ENCODE results near the gene NDUFV2.

The NDUFV2 gene

DNA sequence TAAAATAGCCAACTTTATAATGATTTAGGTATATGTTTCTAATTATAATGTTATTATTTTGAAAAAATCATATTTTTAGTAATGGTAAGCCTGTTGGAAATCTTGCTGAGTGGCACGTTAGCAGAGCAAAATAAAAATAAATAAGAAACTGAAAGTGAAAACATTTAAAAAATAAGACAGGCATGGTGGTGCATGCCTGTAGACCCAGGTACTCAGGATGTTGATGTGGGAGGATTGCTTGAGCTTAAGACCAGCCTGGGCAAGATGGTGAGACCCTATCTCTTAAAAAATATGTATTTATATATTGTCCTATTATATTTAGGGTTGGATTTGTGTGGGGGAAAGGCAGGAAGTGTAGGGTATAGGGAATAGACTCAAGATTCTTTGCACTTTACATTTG is 18.3 kb downstream of the NDUFV2 start:
- no peak for DNase-seq (ENCODE audit: low spot score)

DNA sequence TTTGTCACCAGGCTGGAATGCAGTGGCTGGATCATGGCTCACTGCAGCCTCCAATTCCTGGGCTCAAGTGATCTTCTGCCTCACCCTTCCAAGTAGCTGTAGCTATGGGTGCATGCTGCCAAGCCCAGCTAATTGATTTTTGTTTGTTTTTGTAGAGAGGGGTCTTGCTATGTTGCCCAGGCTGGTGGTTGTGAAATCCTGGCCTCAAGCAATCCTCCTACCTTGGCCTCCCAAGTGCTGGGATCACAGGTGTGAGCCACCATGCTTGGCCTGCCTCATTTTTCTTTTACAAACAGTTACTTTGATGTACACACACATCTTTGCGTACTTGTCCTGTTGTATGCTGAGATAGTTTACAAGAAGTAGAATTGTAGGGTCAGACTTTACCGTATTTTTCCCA is 21.0 kb downstream of the NDUFV2 start:
- DNase-seq (ENCODE audit: low spot score) = no peak

DNA sequence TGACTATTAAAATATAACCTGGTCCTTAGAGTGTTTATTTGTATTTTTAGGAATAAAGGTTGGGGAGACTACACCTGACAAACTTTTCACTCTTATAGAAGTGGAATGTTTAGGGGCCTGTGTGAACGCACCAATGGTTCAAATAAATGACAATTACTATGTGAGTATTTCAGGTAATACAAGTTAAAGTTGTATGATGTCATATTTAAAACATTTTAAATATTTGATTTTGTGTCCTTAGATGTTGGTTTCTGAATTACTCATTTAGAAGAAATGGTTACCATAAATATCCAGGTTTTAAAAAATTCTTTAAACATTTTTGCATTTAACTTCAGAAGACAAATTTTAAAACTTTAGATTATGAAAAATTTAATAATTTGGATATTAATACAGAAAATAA is 22.3 kb downstream of the NDUFV2 start:
- peak; percentile 25 for DNase-seq (ENCODE audit: low spot score)

DNA sequence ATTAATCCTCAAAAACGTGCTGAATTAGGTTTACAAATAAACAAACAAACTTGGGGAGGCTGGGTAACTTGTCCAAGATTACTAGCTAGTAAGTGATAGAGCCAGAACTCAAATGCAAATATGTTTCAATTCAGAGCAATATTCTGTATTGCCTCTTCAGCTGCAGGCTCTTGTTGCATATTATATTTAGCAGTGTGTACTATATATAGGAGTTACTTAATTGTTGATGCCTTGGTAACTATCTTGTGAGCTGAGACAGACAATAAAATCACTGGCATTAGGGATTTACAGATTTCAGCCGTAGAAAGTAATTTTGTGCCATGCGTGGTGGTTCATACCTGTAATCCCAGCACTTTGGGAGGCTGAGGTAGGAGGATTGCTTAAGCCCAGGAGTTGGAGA is 23.8 kb downstream of the NDUFV2 start:
- no peak for DNase-seq (ENCODE audit: low spot score)

DNA sequence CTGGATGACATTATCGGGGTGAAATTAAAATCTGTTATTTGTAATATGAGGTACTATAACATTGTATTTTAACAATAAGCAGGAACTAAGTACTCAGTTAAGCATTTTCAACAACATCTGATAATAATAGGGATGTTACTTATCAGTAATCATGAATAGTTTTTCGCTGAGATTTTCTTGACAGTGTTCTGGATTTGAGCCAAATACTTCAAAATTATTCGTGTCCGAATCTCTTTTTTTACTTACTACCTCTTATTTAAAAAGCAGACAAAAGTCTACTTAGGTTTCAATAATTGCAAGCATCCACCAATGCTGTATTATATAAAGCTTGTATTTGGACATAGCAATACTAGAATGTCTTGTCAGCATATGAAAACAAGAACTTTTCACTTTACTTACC is 27.7 kb downstream of the NDUFV2 start:
- DNase-seq (ENCODE audit: low spot score) = no peak

DNA sequence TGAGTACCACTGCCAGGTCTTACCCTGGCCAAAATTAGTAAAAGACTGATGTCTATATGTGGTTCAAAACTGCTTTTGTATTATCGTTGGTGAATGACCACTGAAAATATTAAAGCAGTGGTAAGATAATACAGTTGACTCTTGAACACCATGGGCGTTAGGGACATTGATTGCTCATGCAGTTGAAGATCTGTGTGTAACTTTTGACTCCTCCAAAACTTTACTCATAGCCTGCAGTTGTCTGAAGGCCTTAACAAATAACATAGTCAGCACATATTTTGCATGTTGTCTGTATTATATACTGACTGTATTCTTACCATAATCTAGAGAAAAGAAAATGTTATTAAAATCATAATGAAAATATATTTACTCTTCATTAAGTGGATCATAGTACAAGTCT is 28.3 kb downstream of the NDUFV2 start:
- DNase-seq (ENCODE audit: low spot score) = no peak

DNA sequence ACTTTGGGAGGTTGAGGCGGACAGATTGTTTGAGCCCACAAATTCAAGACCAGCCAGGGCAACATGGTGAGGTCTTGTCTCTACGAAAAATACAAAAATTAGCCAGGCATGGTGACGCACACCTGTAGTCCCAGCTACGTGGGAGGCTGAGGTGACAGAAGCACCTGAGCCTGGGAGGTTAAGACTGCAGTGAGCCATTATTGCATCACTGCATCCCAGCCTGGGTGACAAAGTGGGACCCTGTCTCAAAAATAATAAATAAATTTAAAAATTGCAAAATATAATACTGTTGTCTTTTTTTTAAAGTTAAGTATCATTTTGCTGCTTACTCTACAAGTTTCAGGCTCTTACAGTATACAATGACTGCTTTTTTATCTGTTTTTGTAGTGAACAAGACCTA is 30.1 kb downstream of the NDUFV2 start:
- DNase-seq (ENCODE audit: low spot score) = no peak

DNA sequence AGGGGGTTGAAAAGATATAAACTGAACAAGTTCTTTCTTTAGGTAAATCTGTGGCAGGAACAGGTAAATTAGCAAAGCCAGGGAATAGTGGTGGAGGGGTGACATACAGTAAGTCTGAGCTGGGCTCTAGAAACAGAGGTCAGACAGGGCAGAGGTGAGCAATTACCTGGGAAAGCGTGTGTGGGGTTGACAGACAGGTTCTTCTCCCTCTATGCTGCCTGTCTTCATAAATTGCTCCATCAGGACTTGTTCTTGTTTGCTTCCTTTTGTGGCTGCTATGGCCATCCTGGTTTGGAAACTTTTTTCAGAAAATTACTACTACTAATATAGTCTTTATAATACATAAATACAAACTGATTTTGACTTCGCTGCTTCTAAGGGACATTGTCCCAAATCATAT is 30.7 kb downstream of the NDUFV2 start:
- no peak for DNase-seq (ENCODE audit: low spot score)

DNA sequence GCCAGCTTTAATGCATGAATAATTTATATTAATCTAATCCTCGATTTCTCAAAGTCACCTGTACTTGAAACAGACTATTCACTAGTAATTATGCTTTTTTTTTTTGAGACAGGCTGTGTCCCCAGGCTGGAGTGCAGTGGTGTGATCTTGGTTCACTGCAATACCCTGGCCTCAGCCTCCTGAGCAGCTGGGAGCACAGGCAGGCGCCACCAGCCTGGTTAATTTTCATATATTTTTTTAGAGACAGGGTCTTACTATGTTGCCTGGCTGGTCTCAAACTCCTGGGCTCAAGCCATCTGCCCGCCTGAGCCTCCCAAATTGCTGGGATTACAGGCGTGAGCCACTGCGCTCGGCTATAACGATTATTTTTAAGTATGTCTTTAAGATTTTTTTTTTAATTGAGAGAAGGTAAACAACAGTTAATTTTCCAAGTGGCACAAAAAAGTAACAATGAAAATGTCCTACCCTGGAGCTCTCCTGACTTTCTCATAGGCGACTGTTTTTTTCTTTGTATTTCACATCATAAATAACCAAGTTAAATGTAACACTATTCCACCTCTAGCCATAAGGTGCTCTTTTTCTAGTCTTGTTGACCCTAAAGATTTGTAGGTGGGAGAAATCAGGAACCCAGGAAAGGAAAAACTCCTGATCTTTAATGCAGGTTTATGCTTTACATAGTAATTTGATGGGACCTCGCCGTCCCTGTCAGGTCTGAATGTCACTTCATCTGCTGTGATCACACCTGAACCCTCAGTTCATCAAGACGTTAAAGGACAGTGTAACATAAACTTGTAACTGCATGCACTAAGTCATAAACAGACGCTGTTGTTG is 32.8 kb downstream of the NDUFV2 start:
- no peak for DNase-seq (ENCODE audit: low spot score)

DNA sequence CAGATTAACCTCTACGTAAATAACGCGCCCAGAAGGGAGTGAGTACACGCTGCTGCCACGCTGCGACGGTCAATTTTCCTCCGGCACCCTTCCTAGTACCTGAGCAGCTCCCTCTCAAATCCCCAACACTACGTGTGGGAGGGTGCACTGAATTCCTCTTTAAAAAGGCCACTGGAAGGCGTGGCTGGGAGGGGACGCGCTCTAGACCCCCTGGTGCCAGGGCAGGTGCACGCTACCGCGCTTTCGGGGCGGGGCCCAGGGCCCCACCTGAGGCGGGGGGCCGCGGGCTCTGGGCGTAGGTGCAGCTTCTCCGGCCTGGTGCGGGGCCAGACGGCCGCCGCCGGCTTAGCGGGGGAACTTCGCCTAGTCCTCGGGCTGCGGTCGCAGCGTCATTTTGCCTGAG is 33.4 kb downstream of the NDUFV2 start:
- no peak for DNase-seq (ENCODE audit: low spot score)

DNA sequence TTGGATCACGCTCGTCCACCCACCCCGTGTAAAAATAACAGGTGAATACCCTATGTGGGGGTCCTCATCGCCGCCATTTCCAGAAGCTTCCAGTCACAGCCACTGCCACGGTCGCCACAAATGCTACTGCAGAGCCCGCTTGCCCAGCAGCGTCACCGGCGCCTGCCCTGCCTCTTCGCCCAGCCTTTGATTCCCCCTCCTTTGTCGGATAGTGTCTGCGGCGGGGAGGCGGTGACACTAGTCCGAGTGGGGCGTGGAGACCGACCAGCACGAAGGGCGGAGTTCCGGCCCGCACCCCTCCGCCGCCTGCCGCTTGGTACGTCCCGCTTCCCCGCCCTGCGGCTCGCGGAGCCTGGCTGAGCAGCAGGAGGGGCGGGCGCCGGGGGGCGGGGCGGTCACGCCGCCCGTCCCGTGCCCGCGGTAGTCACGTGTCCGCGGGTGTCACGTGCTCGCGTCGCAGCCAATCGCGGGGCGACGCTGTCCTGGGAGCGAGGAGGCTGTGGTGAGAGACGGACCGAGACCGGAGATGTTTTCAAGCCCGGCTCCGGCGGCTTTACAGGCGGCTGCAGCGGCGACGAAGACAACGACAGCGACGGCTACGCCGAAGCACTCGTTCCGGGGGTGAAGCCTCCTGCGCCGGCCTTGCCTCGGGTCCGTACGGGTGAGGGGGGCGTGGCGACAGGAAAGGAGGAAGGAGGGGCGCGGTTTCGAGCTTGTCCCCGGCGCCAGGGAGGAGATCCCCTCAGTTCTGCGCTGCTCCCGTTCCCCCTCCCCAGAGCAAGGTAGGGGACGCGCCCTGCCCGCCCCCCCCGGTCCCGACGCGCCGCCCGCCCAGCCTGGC is 34.0 kb downstream of the NDUFV2 start, which contains the start of gene ANKRD12:
Gene ANKRD12 (plus strand): TSS at position 467 of the 841 bp plus-strand sequence. CDS start 45,652 bp downstream, outside the sequence.
- DNase-seq (ENCODE audit: low spot score) = peak; percentile 98

DNA sequence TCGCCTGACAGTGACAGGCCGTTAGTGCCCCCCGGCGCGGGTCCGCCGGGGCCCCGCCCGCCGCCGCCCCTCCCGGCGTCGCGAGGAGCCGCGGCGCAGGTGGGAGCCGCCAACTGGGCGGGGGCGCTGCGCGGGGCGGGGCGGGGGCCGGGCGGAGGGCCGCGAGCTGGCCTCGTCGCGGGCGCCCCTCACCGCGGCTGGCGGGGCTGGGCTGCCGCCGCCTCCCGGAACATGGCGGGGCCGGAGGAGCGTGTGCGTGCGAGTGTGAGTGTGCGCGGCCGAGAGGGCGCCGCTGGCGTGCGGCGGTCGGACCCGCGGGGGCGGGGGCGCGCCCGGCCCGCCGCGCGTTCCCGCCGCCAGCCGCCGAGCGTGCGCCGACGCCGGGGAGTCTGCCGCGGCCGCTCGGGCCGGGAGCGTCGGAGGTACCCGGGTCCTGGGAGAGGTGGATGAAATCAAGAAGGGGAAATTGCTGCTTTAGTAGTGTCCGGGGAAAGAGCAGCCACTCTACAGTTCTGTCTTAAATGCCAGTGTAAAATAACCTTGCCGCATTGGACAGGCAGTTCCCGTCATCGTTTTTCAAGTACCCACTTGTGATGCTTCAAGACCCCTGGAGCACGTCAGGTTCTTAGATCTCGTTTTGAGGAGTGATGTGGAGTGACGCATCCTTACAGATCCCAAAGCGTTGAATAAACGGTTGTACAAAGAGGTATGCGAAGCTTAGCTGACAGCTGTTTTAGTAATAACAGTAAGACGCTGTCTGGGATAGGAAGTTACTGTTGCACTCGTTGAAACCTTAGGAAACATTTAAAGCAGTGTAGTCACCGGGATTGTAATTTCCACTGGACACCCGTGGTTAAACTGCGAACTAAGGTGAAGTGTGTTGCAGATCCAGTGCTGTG is 34.9 kb downstream of the NDUFV2 start:
- peak; percentile 80 for DNase-seq (ENCODE audit: low spot score)

DNA sequence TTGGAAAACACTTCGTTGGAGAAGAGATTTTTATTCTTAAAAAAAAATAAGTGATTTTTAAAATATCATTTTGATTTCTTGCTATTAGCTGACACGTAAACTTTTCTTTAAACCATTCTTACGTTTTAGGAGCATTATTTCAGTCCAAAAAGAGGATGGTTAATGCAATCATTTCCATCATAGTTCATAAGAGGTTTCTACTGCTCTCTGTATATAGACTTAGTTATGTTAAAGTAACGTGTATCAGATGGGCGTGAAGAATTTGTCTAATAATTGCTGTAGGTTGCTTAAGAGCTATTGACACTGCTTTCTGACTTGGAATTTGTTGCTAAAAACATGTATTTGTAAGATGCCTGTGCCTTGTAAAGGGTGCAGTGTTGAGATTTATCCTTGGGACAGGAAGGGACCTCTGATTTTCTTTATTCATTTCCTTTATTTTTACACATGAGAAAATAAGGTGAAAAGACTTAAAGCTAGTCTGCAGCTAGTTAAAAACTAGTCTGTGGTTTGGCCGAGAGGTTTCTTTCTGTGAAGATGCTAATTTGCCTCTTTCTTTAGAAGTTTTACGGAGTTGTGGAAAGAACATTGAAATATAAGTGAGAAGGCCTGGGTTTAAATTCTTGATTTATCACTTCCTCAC is 37.0 kb downstream of the NDUFV2 start:
- no peak for DNase-seq (ENCODE audit: low spot score)

DNA sequence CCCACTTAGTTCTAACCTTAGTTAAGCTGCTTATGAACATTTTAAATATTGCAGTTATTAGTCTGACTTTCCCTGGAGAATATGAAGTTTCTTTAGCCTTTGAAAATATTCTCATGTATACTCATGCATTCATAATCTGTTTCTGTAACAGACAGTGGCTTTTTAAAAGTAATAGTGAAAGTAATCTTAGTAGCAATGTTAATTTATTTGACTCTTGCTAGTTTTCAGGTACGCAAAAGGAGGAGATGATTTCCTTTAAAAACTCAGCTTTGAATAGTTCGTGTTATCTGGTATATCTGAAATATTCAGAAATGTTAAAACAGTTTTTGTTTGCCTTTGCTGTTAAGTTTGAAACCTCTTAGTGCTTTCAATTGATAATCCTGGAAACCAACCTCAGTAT is 37.9 kb downstream of the NDUFV2 start:
- DNase-seq (ENCODE audit: low spot score) = no peak

DNA sequence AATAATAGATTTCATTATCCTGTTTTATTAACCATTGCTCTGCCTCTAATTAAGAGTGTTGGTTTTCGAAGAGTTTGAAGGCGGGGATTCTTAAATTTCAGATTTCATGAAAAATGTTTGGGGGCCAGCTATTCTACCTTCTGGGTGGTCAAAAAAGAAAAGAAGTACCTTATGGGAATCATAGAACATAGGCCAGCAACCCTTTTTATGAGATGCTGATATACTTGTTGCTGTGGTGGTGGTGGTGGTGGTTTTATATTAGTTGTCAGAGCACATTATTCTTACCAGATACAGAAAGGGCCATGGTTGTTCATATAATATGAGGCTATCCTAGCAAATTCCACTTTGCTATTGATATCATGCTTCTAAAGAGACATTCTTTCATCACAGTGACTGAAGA is 38.5 kb downstream of the NDUFV2 start:
- no peak for DNase-seq (ENCODE audit: low spot score)

DNA sequence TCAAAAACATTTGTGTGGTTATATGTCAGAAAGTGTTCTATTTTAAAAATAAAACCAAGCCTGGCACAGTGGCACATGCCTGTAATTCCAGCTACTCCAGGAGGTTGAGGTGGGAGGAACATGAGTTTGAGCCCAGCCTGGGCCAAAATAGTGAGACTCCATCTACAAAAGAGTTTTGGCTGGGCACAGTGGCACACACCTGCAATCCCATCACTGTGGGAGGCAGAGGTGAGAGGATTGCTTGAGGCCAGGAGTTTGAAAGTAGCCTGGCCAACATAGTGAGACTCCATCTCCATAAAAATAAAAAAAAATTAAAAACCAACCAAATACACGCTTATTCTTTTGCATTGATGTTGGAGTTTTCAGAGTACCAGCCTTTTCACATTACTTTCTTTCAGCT is 43.7 kb downstream of the NDUFV2 start:
- no peak for DNase-seq (ENCODE audit: low spot score)

DNA sequence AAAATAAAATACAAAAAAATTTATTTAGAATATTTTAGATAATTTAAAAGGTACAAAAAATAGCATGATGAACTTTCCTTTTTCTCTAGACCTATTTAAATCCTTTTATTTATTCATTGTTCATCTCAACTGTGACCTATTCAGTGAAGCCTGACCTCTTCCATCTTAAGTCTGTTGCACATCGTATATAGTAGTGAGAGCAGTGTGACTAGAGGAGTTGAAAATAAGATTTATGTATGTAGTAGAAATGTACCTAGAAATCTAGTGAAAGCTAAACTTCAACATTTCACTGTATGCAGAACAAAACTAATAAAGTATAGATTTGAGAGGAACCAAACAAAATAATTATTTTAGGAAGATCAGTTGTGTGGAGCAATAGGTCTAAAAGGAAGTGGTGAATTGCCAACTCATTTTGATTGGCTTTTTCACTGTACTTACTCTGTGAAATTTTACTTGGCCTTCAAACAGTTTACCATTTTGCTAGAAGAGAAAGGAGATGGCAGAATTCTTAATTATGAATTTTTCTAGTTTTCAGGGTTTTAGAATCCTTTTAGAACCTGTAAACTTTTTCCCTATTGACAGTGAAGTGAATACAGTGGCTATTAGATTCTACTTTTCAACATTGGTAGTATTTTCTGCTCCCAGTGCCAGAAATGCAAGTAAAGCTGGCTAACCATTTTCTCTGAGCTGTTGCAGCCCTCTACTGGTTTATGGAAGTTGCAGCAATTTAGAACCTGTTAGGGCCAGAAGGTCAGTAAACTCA is 45.1 kb downstream of the NDUFV2 start:
- DNase-seq (ENCODE audit: low spot score) = peak; percentile 71

DNA sequence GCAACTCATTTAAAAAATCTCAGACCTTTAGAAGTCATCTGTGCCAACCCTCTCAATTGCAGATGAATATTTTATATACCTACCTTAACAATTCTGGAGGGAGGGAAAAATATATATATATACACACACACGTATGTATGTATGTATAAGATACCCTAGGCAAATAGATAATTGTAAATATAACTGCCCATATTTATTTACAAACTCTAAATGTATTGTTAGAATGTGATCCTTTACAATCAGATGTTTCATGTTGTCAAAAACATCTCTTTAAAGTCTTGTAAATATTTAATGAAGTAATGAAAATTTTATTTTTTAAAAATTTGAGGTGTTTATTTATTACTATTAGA is 45.7 kb downstream of the NDUFV2 start:
- DNase-seq (ENCODE audit: low spot score) = no peak

DNA sequence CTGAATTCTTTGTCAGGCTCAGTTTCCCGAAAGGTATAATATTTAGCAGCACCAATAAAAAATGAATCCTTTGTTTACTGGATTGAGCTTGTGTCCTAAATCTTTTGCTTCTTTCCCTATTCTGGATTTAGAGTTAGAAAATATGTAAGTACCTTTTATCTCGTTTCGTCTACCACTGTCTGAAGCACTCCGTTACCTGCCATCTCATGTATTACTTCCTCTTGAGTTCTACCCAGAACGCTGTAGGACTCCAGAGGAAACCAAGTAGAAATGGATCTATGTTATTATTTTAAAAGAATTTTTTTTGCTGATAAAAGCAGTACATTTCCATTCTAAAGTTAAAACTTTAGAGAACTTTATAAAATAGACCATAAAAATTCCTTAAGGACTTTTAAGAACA is 47.6 kb downstream of the NDUFV2 start:
- DNase-seq (ENCODE audit: low spot score) = no peak

DNA sequence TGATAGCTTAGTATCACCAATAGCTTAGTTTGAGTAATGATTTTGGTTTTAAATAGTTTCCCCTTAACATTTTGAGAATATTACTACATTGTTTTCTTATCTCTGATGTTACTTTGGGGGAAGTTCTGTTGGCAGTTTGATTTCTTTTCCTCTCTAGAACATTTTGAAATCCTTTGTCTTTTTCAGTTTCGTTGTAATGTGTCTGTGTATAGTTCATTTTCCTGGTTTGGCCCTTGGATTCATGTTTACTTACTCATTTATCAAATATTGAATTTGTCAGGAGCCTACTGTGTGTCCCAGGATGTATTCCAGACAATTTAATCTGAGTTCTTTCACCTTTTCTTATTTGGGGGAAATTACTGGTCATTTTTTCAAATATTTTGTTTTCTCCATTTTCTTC is 50.8 kb downstream of the NDUFV2 start:
- no peak for DNase-seq (ENCODE audit: low spot score)

DNA sequence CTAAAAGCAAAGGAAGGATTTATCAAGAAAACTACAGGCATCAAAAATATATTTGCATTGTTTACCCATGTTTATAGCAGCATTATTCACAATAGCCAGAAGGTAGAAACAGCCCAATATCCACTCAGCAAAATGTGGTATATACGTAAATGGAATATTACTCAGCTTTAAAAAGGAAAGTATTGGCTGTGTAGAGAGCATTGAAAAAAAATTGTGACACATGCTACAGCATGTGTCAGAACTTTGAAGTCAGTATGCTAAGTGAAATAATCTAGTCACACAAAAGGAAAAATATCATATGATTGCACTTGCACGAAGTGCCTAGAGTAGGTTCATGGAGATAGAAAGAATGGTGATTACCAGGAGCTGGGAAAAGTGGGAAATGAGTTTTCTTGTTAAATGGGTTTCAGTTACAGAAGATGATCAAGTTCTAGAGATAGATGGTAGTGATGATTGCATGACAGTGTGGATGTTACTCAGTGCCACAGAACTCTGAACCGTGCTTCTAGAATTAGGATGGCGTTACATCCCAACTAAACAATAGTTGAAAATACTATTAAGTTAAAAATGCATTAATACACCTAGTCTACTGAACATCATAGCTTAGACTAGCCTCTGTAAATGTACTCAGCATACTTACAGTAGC is 54.2 kb downstream of the NDUFV2 start:
- no peak for DNase-seq (ENCODE audit: low spot score)

Measured in kidney tubule cell (primary cell).